ENCODE measurements around the gene LRP1.

DNA sequence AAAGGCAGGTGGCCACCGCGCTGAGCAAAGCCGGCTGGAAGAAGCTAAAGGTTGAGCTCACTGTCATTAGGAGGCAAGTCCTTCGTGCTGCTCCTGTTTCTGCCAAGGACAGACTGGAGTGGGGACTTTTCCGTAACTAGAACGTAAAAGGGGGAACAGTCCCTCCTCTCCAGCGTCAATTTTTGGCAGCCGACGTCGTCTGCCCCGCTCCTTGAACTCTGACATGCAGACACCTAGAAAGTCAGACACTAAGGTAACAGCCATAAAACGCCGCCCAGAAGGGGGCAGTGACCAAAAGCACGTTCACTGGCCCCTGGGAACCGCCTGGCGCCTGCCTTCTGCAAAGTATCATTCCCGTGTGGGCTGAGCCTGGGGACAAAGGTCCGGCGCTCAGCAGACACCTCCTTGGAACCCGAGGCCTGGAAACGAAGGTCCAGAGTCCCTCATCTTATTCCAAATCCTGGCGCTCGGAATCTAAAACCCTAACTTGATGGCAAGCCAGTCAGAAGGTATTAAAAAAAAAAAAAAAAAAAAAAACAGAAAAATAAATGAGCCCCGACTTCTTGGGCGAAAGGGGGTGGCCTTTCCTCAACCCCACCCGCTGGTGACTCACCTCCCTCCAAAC lies 1.1 kb upstream of the LRP1 start:
- TF ChIP-seq, protein P1, sequence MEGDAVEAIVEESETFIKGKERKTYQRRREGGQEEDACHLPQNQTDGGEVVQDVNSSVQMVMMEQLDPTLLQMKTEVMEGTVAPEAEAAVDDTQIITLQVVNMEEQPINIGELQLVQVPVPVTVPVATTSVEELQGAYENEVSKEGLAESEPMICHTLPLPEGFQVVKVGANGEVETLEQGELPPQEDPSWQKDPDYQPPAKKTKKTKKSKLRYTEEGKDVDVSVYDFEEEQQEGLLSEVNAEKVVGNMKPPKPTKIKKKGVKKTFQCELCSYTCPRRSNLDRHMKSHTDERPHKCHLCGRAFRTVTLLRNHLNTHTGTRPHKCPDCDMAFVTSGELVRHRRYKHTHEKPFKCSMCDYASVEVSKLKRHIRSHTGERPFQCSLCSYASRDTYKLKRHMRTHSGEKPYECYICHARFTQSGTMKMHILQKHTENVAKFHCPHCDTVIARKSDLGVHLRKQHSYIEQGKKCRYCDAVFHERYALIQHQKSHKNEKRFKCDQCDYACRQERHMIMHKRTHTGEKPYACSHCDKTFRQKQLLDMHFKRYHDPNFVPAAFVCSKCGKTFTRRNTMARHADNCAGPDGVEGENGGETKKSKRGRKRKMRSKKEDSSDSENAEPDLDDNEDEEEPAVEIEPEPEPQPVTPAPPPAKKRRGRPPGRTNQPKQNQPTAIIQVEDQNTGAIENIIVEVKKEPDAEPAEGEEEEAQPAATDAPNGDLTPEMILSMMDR (IDR thresholded peaks at IDR 0.05; ENCODE audit: low read length), result peak; percentile 44
- no peak for TF ChIP-seq EZH2 (optimal IDR thresholded peaks at IDR 0.05; ENCODE audit: low read depth, low read length)

All from MM.1S (cell line).